ENCODE measurements around the gene NKX6-2.

The NKX6-2 gene

DNA sequence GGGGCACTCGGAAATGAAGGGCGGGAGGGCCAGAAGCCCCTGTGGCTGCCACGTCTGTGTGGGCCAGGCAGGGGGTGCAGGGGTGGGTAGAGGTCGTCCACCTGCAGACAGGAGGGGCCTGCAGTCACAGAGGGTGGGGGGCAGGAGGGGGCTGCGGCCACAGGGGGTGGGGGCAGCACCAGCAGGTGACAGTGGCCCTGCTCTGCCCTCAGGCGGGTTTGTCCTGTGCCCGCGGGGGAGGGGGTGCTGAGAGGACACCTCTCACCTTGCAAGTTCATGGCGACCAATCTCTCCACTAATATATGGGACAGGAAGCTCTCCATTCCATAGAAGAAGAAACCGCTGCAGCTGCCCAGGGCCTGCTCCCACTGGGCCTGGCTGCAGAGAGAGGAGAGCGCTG, 26.6 kb upstream of the NKX6-2 start:
- ATAC-seq (ENCODE audit: low read depth) (no peak), DNase-seq (ENCODE audit: low spot score) (no peak)
- TF ChIP-seq, protein P1, sequence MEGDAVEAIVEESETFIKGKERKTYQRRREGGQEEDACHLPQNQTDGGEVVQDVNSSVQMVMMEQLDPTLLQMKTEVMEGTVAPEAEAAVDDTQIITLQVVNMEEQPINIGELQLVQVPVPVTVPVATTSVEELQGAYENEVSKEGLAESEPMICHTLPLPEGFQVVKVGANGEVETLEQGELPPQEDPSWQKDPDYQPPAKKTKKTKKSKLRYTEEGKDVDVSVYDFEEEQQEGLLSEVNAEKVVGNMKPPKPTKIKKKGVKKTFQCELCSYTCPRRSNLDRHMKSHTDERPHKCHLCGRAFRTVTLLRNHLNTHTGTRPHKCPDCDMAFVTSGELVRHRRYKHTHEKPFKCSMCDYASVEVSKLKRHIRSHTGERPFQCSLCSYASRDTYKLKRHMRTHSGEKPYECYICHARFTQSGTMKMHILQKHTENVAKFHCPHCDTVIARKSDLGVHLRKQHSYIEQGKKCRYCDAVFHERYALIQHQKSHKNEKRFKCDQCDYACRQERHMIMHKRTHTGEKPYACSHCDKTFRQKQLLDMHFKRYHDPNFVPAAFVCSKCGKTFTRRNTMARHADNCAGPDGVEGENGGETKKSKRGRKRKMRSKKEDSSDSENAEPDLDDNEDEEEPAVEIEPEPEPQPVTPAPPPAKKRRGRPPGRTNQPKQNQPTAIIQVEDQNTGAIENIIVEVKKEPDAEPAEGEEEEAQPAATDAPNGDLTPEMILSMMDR (IDR thresholded peaks at IDR 0.05; ENCODE audit: poor library complexity, severe bottlenecking), result no peak
- Histone ChIP-seq H3K9me3 (ENCODE audit: severe bottlenecking) (no peaks in the 10 kb centered on the region), H3K27me3 (ENCODE audit: insufficient read depth, poor library complexity, severe bottlenecking) (no peaks in the 10 kb centered on the region), H3K4me1 (ENCODE audit: insufficient read depth, poor library complexity, severe bottlenecking) (no peaks in the 10 kb centered on the region), H3K36me3 (ENCODE audit: low read depth) (no peaks in the 10 kb centered on the region), H3K4me3 (ENCODE audit: severe bottlenecking) (no peak overlapping the region), H3K27ac (ENCODE audit: poor library complexity, severe bottlenecking) (no peak overlapping the region)

DNA sequence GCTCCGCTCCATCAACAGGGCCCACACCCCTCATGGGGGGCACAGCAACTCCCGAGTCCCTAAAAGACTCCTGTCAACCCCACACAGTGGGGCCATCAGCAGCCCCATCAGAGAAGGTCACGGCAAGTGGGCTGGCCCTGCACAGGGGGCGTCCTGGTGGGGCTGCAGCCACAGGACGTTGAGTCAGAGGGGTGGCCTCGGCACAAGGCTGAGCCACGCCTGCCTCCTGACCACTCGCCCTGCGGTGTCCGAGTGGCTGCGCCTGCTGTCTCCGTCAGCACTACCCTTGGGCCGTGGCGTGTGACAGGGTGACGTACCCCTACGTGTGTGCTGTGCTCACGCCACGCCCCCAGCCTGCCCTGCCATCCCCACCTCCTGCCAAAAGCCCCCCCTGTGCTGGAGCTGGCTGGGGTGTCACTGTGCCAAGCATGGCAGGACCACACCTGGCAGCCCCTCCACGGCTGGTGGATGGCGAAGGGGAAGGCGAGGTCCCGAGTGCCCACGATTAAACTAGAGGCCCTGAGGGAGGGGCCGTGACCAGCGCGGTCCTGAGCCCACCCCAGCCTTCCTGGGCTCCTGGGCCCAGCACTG, 26.0 kb upstream of the NKX6-2 start:
- Histone ChIP-seq H3K4me1 (ENCODE audit: insufficient read depth, poor library complexity, severe bottlenecking) (no peaks in the 10 kb centered on the region), H3K27ac (ENCODE audit: poor library complexity, severe bottlenecking) (no peak overlapping the region), H3K4me3 (ENCODE audit: severe bottlenecking) (no peak overlapping the region), H3K9me3 (ENCODE audit: severe bottlenecking) (no peaks in the 10 kb centered on the region), H3K36me3 (ENCODE audit: low read depth) (no peaks in the 10 kb centered on the region), H3K27me3 (ENCODE audit: insufficient read depth, poor library complexity, severe bottlenecking) (no peaks in the 10 kb centered on the region)
- no peak for ATAC-seq (ENCODE audit: low read depth)
- TF ChIP-seq, protein P1 (IDR thresholded peaks at IDR 0.05; ENCODE audit: poor library complexity, severe bottlenecking), result no peak
- no peak for DNase-seq (ENCODE audit: low spot score)

DNA sequence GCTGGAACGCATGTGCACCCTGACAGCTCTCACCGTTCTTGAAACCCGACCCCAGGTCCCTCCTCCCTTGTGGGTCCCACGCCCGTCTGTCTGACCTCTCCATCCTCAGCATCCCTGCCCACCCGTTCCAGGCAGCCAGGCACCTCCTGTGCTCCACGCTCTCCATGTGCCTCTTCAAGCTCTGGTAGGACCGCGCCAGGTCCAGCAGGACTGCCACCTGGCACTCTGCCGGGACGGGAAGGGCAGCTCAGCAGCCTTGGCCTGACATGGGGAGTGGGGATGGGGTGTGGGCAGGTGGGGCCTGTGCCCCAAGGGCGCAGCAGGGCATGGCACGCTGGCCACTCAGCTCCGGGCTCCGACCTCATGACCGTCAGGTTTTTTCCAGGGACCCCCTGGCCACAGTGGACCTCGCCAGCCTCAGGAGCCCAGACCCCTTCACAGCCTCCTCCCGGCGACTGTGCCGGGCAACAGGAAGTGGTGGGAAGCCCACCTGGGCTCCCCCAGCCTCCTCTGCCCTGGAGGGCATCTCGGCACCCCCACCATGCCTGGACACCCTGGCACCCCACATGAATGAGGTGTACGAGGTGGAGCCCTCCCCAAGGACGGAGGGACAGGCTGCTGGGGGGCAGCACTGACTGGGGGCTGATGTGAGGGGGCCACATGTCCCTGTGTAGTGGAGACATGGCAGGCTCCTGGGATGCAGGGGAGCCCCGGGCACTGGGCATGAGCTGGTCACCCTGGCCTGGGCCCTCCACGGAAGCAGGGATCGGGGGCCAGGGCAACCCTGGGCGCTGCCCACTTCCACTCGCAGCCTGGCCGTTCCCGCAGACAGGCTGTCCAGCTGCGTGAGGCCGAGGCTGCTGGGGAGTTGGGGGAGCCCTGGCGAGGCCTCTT, 25.1 kb upstream of the NKX6-2 start:
- Histone ChIP-seq H3K4me1 (ENCODE audit: insufficient read depth, poor library complexity, severe bottlenecking) (no peaks in the 10 kb centered on the region), H3K36me3 (ENCODE audit: low read depth) (no peaks in the 10 kb centered on the region), H3K9me3 (ENCODE audit: severe bottlenecking) (no peaks in the 10 kb centered on the region), H3K27me3 (ENCODE audit: insufficient read depth, poor library complexity, severe bottlenecking) (no peaks in the 10 kb centered on the region), H3K27ac (ENCODE audit: poor library complexity, severe bottlenecking) (no peak overlapping the region), H3K4me3 (ENCODE audit: severe bottlenecking) (no peak overlapping the region)
- no peak for DNase-seq (ENCODE audit: low spot score)
- TF ChIP-seq, protein P1 (IDR thresholded peaks at IDR 0.05; ENCODE audit: poor library complexity, severe bottlenecking), result no peak
- ATAC-seq (ENCODE audit: low read depth), result no peak

DNA sequence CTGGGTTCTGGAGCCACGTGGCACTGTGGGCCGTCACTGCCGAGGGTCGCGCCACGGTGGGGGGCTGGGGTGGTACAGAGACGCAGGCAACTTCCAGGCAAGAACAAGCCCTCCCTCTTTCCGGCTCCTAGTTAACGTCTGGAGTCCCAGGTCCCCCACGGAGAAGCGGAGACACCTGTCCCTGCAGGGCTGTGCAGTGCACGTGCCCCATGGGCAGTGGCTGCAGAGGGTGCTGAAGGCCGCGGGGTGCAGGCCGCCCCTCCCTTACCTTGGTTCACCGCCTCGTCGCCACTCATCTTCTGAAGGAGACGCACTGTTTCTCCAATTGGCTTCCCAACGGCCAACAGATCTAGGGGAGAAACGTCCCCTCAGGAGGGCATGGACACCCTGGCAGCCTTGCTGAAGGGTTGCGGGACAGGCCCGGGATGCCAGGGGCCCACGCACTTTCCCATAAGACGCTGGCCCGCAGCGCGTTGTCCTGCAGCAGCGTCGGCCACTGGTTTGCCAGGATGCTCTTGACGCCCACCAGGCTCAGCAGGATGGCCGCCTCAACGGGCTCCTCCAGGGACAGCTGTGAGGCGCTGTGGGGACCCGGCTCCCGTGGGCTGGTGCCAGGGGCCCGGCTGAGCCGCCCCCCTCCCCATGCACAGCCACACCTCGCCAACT, 24.3 kb upstream of the NKX6-2 start:
- Histone ChIP-seq H3K27me3 (ENCODE audit: insufficient read depth, poor library complexity, severe bottlenecking) (no peaks in the 10 kb centered on the region), H3K27ac (ENCODE audit: poor library complexity, severe bottlenecking) (no peak overlapping the region), H3K4me3 (ENCODE audit: severe bottlenecking) (no peak overlapping the region), H3K9me3 (ENCODE audit: severe bottlenecking) (no peaks in the 10 kb centered on the region), H3K4me1 (ENCODE audit: insufficient read depth, poor library complexity, severe bottlenecking) (no peaks in the 10 kb centered on the region), H3K36me3 (ENCODE audit: low read depth) (no peaks in the 10 kb centered on the region)
- ATAC-seq (ENCODE audit: low read depth) (no peak), DNase-seq (ENCODE audit: low spot score) (no peak)
- TF ChIP-seq, protein P1 (IDR thresholded peaks at IDR 0.05; ENCODE audit: poor library complexity, severe bottlenecking), result no peak
